GM12873 (cell line): ENCODE results near the gene SPINK1.

Source experiments
- TF ChIP-seq, protein P1 (sequence below): IDR thresholded peaks from 2 replicates; pipeline ENCODE4 v1.5.1; 2012; ENCODE audit warnings: low read depth, mild to moderate bottlenecking, moderate library complexity, low read length, control low read depth; ENCODE audit not compliant: insufficient read depth; ENCODE audit errors: missing control alignments

SPINK1 gene

GRCh38 chr5:147845618-147846017 lies 14.1 kb upstream of the SPINK1 start:
- TF ChIP-seq, protein P1, sequence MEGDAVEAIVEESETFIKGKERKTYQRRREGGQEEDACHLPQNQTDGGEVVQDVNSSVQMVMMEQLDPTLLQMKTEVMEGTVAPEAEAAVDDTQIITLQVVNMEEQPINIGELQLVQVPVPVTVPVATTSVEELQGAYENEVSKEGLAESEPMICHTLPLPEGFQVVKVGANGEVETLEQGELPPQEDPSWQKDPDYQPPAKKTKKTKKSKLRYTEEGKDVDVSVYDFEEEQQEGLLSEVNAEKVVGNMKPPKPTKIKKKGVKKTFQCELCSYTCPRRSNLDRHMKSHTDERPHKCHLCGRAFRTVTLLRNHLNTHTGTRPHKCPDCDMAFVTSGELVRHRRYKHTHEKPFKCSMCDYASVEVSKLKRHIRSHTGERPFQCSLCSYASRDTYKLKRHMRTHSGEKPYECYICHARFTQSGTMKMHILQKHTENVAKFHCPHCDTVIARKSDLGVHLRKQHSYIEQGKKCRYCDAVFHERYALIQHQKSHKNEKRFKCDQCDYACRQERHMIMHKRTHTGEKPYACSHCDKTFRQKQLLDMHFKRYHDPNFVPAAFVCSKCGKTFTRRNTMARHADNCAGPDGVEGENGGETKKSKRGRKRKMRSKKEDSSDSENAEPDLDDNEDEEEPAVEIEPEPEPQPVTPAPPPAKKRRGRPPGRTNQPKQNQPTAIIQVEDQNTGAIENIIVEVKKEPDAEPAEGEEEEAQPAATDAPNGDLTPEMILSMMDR, result no peak

- TF ChIP-seq, protein P1, result no peak
These were observed 13.4 kb upstream of the SPINK1 start for GRCh38 chr5:147844846-147845245.

DNA sequence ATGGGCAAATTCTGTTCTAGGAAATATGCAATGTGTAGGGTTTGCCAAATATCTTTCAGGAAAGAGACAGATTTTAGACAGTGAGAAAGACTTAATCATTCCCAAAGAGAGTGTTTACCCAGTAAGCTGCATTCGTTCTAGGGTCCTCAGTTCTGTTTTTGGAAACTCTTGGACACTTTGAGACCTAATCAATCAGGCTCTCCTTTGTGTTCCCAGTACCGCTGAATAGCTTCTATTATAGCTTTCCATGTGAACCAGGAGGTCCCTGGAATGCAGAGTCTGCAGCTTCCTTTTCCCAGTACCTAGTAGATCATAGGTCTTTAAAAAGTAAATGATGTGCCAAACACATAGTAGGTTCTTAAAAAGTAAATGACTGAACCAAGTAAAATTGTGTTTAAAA lies 11.4 kb upstream of the SPINK1 start:
- TF ChIP-seq, protein P1, result no peak

- TF ChIP-seq, protein P1, result no peak
These were observed 5.0 kb upstream of the SPINK1 start for GRCh38 chr5:147836439-147836838.

GRCh38 chr5:147835386-147835798 lies 3.9 kb upstream of the SPINK1 start:
- TF ChIP-seq, protein P1, result no peak

DNA sequence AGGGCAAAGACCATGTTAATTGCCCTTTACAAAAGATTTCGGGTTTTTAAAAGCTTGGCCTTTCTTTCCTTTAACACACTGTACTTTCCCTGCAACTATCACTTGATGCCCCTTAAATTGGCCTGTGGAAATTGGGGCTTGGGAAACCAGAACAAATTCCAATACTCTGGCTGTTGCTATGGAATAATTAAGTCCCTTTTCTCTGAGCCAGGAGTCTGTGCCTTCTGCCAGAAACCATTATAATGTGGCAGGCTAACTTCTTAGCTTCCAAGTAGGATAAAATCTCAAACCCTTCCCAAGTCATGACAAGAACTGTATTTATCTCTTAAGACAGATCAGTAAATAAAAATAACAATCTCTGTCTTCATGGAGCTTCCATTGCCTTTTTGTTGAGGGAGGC lies 1.1 kb upstream of the SPINK1 start:
- TF ChIP-seq, protein P1, result no peak

- TF ChIP-seq, protein P1, result no peak
These were observed 1.4 kb downstream of the SPINK1 start for GRCh38 chr5:147830035-147830434.
